NCI-H2107 treated with DMSO at 0.1 percent for 48 hours (cell line): ENCODE measurements around the gene FOXP4.
A peak's percentile ranks its signal among the peaks of the same experiment; 100 is the strongest.

Experiments used
- DNase-seq: peaks from one replicate; lab custom pipeline; 2025; ENCODE audit not compliant: unreplicated experiment; lab: John Stamatoyannopoulos, UW

The FOXP4 gene, protein sequence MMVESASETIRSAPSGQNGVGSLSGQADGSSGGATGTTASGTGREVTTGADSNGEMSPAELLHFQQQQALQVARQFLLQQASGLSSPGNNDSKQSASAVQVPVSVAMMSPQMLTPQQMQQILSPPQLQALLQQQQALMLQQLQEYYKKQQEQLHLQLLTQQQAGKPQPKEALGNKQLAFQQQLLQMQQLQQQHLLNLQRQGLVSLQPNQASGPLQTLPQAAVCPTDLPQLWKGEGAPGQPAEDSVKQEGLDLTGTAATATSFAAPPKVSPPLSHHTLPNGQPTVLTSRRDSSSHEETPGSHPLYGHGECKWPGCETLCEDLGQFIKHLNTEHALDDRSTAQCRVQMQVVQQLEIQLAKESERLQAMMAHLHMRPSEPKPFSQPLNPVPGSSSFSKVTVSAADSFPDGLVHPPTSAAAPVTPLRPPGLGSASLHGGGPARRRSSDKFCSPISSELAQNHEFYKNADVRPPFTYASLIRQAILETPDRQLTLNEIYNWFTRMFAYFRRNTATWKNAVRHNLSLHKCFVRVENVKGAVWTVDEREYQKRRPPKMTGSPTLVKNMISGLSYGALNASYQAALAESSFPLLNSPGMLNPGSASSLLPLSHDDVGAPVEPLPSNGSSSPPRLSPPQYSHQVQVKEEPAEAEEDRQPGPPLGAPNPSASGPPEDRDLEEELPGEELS

DNA sequence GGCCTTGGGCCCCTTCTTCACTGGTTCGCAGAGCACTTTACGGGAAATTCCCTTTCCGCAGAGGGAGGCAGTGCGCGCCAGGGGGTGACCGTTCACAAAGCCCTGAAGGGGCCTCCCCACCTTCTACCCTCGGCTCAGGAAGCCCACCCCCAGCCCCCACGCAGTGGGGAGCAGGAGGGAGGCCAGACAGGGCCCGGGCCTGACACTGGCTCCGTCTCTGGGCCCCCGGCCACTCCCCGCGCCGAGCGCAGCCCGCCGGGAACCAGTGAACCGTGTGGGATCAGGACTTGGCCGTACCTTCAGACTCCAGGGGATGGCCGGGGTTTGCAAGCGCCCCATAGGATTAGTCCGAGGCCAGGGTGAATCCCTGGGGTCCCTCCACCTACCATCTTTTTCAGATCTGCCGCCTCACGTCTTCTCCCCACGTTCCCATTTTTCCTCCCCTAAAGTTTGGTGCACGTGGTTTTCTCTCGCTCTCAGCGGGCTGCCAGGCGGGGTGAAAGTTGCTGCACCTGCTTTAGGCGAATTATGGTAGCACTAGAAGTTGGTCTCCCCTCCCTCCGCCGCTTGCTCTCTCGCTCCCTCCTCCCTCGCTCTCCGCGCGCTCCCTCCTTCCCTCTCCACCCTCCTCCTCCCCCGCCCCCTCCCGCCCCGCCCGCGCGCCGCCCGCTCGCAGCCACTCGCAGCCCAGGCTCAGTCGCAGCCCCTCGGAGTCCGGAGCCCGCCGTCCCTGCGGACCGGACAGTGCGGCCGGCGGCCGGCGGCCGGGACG lies at the start of gene FOXP4:
Gene FOXP4, plus strand, starts transcription at position 679 of the 772 bp plus-strand sequence. CDS start 19,380 bp downstream, outside the sequence.
- DNase-seq, result peak; percentile 55

DNA sequence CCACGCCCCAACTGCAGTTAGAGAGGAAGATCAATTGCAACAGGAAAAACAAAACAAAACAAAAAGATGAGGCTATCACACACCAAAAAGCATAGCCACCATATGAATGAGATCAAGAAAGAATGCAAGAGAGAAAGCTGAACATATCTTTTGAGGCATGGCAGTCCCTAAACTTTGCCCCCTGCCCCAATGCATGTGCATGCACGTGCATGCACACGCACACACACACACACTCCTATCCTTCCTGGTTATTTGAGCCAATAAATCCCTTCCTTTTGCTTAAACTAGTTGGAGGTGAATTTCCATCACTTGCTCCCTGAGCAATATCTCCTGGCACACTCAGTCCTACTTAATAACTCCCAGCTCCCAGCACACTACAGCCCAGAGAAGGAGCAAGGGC lies 48.6 kb upstream of the FOXP4 start:
- DNase-seq, result no peak

DNA sequence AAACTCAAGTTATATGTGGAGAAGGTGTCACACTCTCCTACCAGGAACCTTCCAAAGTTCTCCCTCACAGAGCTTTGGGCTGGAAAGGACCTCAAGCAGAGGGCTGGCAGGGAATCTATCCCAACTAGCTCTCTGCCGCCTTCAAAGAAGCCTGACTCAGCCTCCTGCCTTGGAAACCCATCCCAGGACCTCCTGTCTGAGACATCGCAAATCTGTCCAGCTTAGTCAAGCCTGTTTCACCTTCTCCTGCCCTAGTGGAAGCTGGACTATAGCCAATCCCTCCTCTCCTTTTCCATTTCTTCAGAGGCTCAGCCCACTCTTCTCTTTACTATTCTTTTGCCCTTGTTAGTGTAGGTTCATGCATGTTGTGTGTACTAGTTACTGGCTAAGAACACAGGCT lies 48.2 kb upstream of the FOXP4 start:
- no peak for DNase-seq

DNA sequence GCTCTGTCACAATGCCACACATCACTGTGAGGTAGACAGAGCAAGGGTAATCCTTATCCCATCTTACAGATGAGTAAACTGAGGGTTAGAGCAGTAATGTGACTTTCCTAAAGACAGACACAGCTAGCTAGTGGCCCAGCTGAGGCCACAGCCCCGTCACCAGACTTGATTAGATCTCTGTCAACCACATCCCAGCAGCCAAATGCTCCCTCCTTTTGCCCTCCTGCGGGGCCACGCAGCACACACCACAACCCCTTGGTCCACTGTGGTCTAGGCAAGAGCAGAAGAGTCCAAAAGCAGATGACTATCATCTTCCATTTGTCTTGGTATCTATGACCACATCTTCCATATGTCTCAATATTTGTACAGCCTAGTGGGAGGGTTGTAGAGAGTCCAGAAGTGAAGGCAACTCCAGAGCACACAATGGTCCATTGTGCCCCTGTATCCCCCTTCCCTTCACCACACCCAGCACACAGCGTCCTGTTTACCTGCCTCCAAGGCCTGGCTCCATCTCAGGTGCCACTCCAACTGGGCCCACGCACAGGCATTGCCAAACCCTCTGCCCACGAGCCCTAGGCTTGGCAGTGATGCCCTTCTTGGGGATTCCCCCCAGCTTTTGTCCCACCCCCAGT lies 47.1 kb upstream of the FOXP4 start:
- no peak for DNase-seq

DNA sequence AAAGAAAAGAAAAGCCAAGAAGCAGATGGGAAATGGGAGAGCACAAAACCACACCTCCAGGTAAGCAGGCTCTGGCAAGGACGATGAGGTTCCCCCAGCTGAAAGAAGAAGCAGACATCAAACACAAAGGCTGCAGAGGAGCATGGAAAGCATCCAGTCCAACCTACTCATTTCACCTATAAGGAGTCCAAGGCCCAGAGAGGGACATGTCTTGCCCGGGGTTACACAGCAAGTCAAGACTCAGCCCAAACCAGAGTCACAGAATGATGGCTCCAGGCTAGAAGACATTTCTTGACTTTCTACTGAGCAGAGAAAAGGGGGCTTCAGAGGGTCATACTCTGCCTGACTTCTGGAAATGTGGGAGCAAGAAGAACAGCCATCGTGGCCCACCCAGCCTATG lies 45.6 kb upstream of the FOXP4 start:
- no peak for DNase-seq

DNA sequence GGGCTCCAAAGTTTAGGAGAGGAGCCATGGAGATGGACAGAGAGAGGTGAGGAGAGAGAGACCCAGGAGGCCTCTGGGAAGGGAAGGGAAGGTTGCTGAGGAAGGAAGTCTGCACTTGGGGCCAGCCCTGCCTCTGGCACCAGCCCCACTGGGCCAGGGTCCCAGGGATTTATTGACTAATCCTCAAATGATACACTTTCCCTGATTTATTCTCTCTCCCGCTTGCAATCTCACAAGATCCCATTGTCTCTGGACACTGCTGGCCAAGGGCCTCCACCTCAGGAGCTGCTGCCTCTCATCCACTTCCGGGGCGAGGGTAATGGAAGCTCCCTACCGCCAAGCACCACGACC lies 43.6 kb upstream of the FOXP4 start:
- no peak for DNase-seq

DNA sequence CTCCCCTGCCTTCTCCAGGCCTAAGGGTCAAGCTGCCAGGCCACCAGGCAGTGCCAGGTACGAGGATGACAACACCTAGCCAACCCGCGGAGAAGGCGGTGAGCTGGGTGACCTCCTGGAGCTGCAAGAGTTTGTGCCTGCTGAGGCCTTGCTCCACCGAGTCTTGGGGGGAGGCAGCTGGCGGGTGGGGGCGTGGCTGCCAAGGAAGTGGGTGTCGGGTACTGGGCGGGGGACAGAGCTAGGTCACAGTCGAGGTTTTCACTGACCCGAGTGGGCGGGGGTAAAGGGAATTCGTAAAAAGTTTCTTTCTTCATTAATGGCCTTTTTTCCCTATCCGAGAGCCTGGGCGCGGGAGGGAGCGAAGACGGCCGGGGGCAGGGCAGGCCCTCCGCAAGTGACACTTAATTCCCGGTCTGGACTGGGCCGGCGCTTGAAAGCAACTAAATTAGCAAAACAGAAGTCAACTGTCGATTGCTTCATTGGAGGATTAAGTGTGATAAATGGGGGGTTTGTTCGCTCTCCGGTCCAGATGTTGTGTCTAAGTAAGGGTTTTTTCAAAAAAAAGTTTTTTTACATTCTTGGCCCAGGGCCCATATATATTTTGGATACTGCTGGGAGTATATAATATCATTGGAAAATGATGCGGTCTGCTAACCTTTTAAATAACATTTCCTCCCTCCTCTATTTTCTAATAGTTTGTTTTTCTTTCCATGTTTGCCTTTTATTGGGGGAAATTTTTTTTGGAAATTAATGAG lies 43.1 kb upstream of the FOXP4 start:
- no peak for DNase-seq

DNA sequence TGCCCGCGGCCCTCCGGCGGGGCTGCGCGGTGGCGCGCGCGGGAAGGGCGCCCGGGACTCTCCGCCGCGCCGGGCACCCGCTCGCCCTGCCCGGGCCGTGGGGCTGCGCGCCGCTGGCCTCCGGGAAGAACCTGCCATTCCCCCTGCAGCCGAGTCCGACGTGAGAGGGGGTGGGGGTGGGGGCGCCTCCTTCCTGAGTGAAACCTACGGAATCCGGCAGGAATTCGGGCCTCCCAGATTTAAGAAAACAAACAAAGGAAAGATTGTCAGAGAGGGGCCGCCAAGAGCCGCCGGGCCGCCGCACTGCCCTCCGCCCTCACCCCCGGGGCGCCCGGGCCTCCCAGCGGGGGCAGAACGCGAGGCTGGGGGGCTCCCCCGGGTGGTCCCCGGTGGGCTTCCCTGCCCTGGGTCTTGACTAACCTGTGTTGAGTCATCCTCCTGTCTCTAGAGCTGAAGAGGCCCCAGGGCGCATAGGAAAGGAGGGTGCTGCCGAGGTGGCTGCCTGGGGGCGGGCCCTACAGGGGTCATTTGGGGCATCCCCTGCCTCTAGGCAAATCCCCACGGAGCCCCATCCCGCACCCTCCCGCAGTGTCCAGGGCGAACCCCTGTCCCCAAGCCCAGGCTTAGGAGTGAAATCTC lies 42.2 kb upstream of the FOXP4 start:
- no peak for DNase-seq

DNA sequence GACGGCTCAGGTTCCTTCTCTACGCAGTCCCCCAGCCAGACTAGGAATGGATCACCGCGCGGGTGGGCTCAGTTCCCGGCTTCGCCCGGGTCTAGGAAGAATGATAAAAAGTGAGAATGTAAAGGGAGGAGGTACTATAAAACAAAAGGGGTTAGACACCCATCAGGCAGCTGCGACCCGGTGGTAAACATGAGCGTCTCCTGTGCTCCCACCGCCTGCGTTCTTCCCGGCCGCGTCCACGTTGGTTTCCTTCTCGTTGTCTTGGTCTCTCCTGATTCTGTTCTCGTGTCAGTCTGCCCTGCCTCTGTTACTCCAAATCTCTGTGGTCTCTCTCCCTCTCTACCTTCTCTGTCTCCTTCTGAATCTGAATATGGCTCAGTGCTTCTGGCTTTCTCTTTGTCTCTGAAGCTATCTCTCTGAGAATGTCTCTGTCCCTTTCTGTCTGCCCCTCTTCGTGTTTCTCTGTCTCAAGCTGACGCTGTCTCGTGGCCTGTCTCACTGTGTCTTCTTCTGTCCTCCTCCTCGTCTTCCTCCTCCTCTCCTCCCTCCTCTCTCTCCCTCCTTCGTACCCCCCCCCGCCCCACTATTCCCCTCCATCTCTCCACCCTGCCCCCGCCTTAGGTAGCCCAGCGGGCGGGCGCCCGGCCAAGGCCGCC lies 41.6 kb upstream of the FOXP4 start:
- DNase-seq, result no peak

DNA sequence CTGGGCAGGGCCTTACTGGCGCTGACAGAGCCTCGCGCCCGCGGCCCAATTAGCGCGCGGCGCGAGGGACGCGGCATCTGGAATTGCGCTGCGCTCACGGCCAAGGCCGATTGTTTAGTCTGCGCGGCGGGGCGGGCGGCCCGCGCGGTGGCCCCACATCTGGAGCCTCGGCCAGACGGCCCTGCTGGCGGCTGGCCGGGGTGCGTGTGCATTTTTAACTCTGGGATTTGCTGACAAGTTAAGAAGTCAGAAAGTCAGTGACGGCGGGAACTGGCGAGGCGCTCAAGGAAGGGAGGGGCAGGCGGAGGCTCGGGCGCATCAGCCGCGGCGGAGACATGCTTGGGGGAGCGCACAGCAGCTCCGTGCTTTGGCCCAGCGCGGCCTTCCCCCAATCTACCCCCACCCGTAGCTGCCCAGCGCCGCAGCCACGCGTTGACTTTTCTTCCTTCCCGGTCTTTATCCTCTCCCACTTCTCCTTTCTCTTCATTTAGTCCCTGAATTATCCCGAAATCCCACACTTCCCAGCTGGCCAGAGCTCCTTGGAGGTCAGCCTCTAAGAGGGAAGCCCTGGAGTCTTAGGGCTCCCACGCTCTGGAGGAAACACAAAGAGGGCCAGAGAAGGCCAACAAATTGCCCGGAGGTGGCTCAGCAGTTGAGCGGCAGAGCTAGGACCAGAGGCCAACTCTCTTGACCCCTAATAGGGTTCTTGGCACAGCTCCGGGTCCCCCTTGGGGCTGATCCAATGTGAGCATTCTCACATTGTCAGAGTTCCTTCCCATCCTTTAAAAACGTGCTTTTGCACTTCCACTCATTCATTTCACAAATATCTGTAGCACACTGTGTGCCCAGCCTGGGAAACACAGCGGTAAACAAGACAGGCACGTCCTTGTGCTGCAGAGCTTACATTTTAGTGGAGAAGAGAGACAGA lies 40.8 kb upstream of the FOXP4 start:
- no peak for DNase-seq

DNA sequence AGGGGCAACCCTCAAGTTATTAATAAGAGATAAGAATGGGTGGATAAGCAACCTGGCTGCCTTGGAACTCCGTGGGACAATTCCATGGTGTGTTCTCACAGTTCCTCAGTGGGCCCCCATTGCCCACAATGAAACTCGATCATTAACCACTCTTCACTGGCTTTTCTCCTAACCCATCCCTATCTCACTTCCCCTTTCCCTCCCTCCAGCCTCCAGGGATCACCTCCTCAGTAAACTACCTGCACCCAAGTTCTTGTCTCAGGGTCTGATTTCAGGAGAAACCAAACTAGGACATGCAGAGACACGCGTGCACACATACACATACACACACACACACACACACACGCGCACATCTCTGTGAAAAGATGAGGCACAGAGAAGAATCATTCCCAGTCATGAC lies 37.7 kb upstream of the FOXP4 start:
- no peak for DNase-seq

DNA sequence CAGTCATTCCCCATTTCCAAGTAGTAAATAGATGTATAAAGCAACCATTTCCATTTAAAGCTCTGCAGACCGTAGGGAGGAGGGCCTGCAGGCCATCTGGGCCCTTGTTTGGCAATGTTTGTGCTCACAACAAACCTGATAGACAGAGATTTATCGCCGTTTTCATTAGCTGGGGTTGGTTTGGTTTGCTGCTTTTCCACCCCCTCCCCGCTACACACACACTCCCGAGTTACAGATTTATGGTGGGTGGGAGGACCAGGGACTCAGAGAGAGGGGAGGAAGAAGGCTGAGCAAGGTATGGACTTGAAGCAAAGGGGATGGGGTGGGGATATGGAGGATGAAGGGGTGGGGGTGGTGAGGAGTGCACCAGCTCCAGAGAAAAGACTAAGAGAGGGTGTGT lies 36.6 kb upstream of the FOXP4 start:
- DNase-seq, result no peak

DNA sequence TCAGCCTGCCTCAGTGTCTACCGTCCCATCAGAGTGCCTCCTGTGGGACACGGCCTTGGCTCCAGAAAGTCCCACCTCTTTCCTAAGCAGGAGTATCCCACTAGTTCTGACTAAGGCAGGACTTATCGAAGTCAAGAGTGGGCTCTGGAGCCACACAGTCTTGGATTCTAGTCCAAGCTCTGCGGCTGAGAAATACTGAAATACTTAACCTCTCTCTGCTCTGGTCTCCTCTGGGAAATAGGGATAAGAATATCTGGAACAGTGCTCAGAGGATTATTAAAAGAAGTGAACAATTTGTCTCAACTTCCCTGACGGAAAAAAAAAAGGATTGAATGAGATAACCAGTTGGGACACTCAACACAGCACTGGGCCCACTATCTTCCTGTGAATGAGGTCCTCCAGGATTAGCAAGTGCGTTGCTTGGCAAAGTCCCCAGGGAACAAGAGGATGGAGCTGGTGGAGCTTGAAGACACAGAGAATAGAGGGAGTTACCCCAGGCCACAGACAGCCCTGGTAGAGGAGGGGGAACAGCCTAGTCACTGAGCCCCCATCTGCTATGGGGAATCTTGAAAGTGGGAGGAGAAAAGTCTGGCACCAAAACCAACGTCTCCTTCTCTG lies 34.6 kb upstream of the FOXP4 start:
- no peak for DNase-seq

DNA sequence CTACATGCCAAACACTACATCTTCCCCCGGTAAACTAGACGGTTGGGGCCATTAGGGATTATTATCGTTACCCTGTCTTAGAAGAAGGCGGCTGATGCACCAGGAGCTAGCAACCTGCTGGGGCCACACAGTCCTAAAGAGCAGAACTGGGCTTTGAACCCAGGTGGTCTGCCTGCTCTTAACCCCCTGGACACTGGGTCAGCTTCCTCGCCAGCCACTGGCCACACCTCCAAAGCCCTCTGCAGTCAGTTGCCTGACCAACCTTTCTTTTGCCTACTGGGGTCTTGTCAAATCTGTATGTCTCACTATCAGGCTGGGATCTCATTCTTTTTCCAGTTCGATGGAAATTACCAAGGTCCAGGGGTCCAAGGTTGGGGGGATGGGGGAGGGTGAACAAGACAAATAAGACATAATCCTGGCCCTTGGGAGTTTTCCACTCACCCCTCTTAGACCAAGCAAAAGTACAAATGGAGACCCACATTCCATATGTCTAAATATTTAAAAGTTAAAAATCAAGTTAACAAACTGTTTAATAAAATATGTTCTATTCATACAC lies 34.0 kb upstream of the FOXP4 start:
- no peak for DNase-seq

DNA sequence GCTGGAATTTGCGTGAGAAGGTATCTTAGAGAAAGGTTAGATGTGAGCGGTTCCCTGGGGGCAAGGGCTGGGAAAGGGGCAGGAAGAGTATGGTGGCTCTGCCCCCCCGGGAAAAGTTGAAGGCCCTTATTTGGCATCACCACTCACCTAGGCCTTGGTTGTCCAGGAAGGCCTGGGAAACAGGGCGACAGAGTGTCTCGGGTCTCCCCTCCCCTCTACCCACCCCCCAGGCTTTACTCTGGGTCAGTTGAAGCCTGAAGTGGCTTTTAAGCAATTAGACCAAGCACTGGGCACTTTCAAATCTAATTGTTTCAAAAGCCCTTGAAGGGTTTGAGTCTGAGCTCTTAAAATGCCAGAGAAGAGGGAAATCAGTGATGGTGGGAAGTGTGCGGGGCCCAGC lies 30.2 kb upstream of the FOXP4 start:
- no peak for DNase-seq

DNA sequence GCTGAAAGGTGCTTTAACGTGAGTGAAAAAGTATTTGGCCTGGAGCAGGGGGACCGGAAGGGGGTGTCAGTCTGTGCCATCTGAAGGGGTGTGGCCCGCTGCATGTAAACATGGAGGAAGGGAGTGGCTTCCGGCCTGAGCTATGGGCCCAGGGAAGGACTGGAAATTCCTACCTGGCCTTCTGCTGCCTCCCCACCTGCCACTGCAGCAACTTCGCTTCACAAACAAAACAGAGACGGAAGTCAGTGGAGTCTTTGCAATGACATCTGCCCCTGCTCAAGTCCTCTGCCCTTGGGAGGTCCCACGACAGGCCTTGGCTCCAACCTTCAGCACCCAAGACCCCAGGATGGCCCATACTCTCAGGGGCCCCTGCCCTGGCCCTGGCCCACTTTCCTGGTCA lies 28.1 kb upstream of the FOXP4 start:
- DNase-seq, result no peak

DNA sequence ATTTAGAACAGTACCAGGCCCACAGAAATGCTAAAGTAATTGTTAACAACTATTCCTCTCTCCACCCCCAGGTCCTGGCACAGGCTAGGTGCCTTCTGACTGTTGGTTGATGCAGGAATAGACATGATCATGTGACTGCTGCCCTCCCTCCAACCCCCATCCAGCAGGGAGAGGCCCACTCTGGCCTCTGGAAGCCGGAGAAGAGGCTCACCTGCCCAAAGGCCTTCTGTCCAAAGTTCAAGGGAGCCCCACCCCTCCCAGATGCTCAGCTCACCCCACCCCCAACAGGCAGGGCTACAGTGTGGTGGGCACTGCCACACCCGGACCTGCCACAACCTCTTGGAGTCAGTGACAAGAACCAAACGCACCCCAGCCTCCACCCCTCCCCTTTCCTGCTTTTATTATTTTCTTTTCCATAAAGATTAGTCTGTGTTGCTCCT lies 26.9 kb upstream of the FOXP4 start:
- no peak for DNase-seq
